HepG2 (cell line): ENCODE results near the gene TNFAIP1. TPM values are rescaled to one million over a fixed set of nuclear protein-coding genes. Genes with fewer than 3 reads are reported as not detected.

Experiments used
- CHD4 ChIP-seq: fragments of 200-600 bp; sonication (generic); IDR thresholded peaks from 2 replicates; pipeline ENCODE4 v1.7.0; 2017; ENCODE audit warnings: mild to moderate bottlenecking, low read length, borderline replicate concordance
- CREM ChIP-seq, 2 experiments: sonication (generic) in 1 of 2; formaldehyde crosslinking in 1 of 2; IDR thresholded peaks; 2 replicates each; pipeline versions ENCODE4 v1.4.0 to v1.6.1; 2016 to 2020; ENCODE audit warnings: antibody characterized with exemption in 1 of 2, mild to moderate bottlenecking in 1 of 2, missing genetic modification reagents in 1 of 2
- GATAD2A ChIP-seq: IDR thresholded peaks from 2 replicates; pipeline ENCODE4 v1.6.1; 2016
- GLI4 ChIP-seq: sonication (generic); formaldehyde crosslinking; IDR thresholded peaks from 2 replicates; pipeline ENCODE4 v1.5.1; 2020; ENCODE audit warnings: missing genetic modification reagents, mild to moderate bottlenecking, moderate library complexity, borderline replicate concordance
- GTF3A ChIP-seq: sonication (generic); formaldehyde crosslinking; conservative IDR thresholded peaks from 2 replicates; pipeline ENCODE4 v1.4.0; 2020; ENCODE audit warnings: mild to moderate bottlenecking, missing genetic modification reagents
- HMG20B ChIP-seq: conservative IDR thresholded peaks from 2 replicates; pipeline ENCODE4 v1.6.1; 2016; ENCODE audit warnings: missing genetic modification reagents, missing compliant biosample characterization
- TRIM24 ChIP-seq: sonication (generic); formaldehyde crosslinking; IDR thresholded peaks from 2 replicates; pipeline ENCODE4 v1.8.0; 2022; ENCODE audit warnings: mild to moderate bottlenecking, missing genetic modification reagents
- ZNF263 ChIP-seq: sonication (generic); formaldehyde crosslinking; IDR thresholded peaks from 2 replicates; pipeline ENCODE4 v1.4.0; 2020; ENCODE audit warnings: missing genetic modification reagents
- polyA plus RNA-seq, 8 experiments: library from polyadenylated mRNA; depleted of rRNA in 3 of 8; stranded (reverse) in 7 of 8; unstranded in 1 of 8; fragments of >200 nt; fragmentation: Illumina TruSeq in 4 of 8; extraction: Trizol in 4 of 8; gene quantifications; 2 replicates each; pipeline versions ENCODE4 v1.2.1 to v1.2.3, GENCODE V29; 2011 to 2016; ENCODE audit warnings: low read depth in 4 of 8, missing spikeins in 1 of 8, mixed read lengths in 1 of 8; ENCODE audit not compliant: insufficient read depth in 1 of 8
- total RNA-seq, 5 experiments: library from RNA; depleted of rRNA; stranded (reverse); fragments of >200 nt; fragmentation: Illumina TruSeq; extraction: Trizol; gene quantifications; 2 replicates each; pipeline ENCODE4 v1.2.3, GENCODE V29; 2016; ENCODE audit warnings: low read depth in 1 of 5
- TF ChIP-seq, protein P1 (sequence below): sonication (generic); formaldehyde crosslinking; IDR thresholded peaks from 2 replicates; pipeline ENCODE4 v1.8.0; 2022; ENCODE audit warnings: mild to moderate bottlenecking, missing genetic modification reagents, borderline replicate concordance
- TF ChIP-seq, protein P2 (sequence below): sonication (generic); formaldehyde crosslinking; IDR thresholded peaks from 2 replicates; pipeline ENCODE4 v1.4.0; 2020; ENCODE audit warnings: mild to moderate bottlenecking, missing genetic modification reagents
- TF ChIP-seq, protein P3 (sequence below): sonication (generic); formaldehyde crosslinking; IDR thresholded peaks from 2 replicates; pipeline ENCODE4 v1.8.1; 2023; ENCODE audit warnings: mild to moderate bottlenecking, missing genetic modification reagents, borderline replicate concordance
- TF ChIP-seq, protein P4 (sequence below): sonication (generic); formaldehyde crosslinking; IDR thresholded peaks from 2 replicates; pipeline ENCODE4 v1.8.1; 2023; ENCODE audit warnings: mild to moderate bottlenecking, missing genetic modification reagents
- TF ChIP-seq, protein P5 (sequence below): sonication (generic); formaldehyde crosslinking; IDR thresholded peaks from 2 replicates; pipeline ENCODE4 v1.4.0; 2020; ENCODE audit warnings: mild to moderate bottlenecking, missing genetic modification reagents
- TF ChIP-seq, protein P6 (sequence below): IDR thresholded peaks from 2 replicates; pipeline ENCODE4 v1.6.1; 2016; ENCODE audit warnings: missing compliant biosample characterization, missing genetic modification reagents, borderline replicate concordance

The TNFAIP1 gene
- total and polyA plus RNA-seq, 2 of the 13 experiments (the other 11 are each of a cell fraction or from before 2014, with no cell fraction given), result 17.5 to 40.6 TPM

DNA sequence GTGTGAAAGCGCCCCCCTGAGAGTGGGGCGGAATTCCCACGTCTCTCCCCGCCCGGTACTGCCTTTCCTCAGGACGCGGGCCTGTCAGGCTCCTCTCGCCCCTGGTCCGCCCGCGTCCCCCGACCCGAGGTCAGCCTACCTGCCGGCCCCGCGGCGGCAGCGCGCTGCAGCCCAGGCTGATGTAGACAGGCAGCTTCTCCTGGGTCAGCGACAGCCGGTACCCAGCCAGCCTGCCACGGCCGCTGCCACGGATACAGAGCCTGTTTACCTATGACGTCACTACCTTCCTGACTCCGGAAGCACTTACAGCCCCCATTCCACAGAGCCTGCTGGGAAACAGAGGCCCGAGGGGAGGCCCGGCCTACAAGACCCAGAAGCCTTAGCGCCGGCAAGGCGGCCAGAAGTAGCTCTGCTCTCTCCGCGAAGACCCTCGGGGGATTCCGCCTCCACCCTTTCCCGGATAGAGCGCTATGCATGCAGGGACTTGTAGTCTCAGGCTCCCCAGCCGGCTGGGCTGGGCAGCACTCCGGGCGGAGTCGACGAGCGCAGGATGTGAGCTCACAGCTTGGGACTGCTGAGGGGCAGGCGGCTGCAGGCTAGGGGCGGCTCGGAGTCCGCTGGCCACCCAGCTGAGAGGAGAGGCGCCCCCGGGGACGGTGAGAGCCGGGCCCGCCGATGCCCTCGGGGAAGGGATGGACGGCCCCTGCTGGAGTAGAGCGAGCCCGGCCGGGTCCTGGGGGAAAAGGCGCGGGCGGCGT, at the start of gene TNFAIP1, which contains the start of gene IFT20 (continued):
- TF ChIP-seq, protein P1, sequence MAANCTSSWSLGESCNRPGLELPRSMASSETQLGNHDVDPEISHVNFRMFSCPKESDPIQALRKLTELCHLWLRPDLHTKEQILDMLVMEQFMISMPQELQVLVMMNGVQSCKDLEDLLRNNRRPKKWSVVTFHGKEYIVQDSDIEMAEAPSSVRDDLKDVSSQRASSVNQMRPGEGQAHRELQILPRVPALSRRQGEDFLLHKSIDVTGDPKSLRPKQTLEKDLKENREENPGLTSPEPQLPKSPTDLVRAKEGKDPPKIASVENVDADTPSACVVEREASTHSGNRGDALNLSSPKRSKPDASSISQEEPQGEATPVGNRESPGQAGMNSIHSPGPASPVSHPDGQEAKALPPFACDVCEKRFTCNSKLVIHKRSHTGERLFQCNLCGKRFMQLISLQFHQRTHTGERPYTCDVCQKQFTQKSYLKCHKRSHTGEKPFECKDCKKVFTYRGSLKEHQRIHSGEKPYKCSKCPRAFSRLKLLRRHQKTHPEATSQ (CRISPR knock-in tag), result no peak
- TF ChIP-seq CHD4 (no peak), GLI4 (no peak), CREM (IDR thresholded peaks at IDR 0.05) (peak; percentile 100), CREM (CRISPR knock-in tag; IDR thresholded peaks at IDR 0.05) (peak; percentile 72), HMG20B (CRISPR knock-in tag) (no peak), ZNF263 (CRISPR knock-in tag) (no peak), GTF3A (no peak), TRIM24 (no peak), GATAD2A (0 out of 2 replicates have a peak, but pooled peaks have one; percentile 46)
- TF ChIP-seq, protein P2, sequence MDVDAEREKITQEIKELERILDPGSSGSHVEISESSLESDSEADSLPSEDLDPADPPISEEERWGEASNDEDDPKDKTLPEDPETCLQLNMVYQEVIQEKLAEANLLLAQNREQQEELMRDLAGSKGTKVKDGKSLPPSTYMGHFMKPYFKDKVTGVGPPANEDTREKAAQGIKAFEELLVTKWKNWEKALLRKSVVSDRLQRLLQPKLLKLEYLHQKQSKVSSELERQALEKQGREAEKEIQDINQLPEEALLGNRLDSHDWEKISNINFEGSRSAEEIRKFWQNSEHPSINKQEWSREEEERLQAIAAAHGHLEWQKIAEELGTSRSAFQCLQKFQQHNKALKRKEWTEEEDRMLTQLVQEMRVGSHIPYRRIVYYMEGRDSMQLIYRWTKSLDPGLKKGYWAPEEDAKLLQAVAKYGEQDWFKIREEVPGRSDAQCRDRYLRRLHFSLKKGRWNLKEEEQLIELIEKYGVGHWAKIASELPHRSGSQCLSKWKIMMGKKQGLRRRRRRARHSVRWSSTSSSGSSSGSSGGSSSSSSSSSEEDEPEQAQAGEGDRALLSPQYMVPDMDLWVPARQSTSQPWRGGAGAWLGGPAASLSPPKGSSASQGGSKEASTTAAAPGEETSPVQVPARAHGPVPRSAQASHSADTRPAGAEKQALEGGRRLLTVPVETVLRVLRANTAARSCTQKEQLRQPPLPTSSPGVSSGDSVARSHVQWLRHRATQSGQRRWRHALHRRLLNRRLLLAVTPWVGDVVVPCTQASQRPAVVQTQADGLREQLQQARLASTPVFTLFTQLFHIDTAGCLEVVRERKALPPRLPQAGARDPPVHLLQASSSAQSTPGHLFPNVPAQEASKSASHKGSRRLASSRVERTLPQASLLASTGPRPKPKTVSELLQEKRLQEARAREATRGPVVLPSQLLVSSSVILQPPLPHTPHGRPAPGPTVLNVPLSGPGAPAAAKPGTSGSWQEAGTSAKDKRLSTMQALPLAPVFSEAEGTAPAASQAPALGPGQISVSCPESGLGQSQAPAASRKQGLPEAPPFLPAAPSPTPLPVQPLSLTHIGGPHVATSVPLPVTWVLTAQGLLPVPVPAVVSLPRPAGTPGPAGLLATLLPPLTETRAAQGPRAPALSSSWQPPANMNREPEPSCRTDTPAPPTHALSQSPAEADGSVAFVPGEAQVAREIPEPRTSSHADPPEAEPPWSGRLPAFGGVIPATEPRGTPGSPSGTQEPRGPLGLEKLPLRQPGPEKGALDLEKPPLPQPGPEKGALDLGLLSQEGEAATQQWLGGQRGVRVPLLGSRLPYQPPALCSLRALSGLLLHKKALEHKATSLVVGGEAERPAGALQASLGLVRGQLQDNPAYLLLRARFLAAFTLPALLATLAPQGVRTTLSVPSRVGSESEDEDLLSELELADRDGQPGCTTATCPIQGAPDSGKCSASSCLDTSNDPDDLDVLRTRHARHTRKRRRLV (CRISPR knock-in tag), result peak; percentile 89; the same call in 1 of the 2 replicates
- TF ChIP-seq, protein P3, sequence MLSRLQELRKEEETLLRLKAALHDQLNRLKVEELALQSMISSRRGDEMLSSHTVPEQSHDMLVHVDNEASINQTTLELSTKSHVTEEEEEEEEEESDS (CRISPR knock-in tag), result no peak
- TF ChIP-seq, protein P4, sequence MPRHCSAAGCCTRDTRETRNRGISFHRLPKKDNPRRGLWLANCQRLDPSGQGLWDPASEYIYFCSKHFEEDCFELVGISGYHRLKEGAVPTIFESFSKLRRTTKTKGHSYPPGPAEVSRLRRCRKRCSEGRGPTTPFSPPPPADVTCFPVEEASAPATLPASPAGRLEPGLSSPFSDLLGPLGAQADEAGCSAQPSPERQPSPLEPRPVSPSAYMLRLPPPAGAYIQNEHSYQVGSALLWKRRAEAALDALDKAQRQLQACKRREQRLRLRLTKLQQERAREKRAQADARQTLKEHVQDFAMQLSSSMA, result no peak
- TF ChIP-seq, protein P5, sequence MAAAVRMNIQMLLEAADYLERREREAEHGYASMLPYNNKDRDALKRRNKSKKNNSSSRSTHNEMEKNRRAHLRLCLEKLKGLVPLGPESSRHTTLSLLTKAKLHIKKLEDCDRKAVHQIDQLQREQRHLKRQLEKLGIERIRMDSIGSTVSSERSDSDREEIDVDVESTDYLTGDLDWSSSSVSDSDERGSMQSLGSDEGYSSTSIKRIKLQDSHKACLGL (CRISPR knock-in tag), result peak; percentile 70; the same call in 1 of the 2 replicates
- TF ChIP-seq, protein P6, sequence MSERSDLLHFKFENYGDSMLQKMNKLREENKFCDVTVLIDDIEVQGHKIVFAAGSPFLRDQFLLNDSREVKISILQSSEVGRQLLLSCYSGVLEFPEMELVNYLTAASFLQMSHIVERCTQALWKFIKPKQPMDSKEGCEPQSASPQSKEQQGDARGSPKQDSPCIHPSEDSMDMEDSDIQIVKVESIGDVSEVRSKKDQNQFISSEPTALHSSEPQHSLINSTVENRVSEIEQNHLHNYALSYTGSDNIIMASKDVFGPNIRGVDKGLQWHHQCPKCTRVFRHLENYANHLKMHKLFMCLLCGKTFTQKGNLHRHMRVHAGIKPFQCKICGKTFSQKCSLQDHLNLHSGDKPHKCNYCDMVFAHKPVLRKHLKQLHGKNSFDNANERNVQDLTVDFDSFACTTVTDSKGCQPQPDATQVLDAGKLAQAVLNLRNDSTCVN (CRISPR knock-in tag), result no peak
